H9 (cell line): ENCODE data around the gene NKD1. TPM values are rescaled to one million over a fixed set of nuclear protein-coding genes. Genes with fewer than 3 reads are reported as not detected.

ENCODE experiments used
- DNase-seq: peaks from one replicate; pipeline ENCODE4 v3.0.0-alpha.2; 2017
- H2AFZ ChIP-seq: one replicate; pipeline ENCODE4 v1.6.1; 2013; ENCODE audit warnings: mild to moderate bottlenecking, low read length, control low read depth, moderate library complexity
- H2AK5ac ChIP-seq: 2 replicates; pipeline ENCODE4 v1.6.1; 2013; ENCODE audit warnings: low read length, control low read depth, mixed read lengths; ENCODE audit not compliant: insufficient read length
- H2BK120ac ChIP-seq: one replicate; pipeline ENCODE4 v1.6.1; 2013; ENCODE audit warnings: low read depth, mild to moderate bottlenecking, low read length, control low read depth, inconsistent platforms; ENCODE audit not compliant: poor library complexity, severe bottlenecking
- H2BK12ac ChIP-seq: 2 replicates; pipeline ENCODE4 v1.6.1; 2013; ENCODE audit warnings: low read length, control low read depth, mixed read lengths, low read depth; ENCODE audit not compliant: insufficient read length
- H2BK15ac ChIP-seq: 2 replicates; pipeline ENCODE4 v1.6.1; 2013; ENCODE audit warnings: low read depth, low read length, control low read depth
- H2BK20ac ChIP-seq: one replicate; pipeline ENCODE4 v1.6.1; 2013; ENCODE audit warnings: low read depth, mild to moderate bottlenecking, low read length, control low read depth, inconsistent platforms; ENCODE audit not compliant: poor library complexity, severe bottlenecking
- H2BK5ac ChIP-seq: 2 replicates; pipeline ENCODE4 v1.6.1; 2013; ENCODE audit warnings: low read length, control low read depth, mixed read lengths; ENCODE audit not compliant: insufficient read length
- H3K14ac ChIP-seq: 2 replicates; pipeline ENCODE4 v1.6.1; 2013; ENCODE audit warnings: low read length, control low read depth; ENCODE audit not compliant: insufficient read depth
- H3K18ac ChIP-seq: 2 replicates; pipeline ENCODE4 v1.6.1; 2013; ENCODE audit warnings: low read depth, mild to moderate bottlenecking, mixed read lengths, low read length, control low read depth; ENCODE audit not compliant: insufficient read length
- H3K23ac ChIP-seq: 2 replicates; pipeline ENCODE4 v1.6.1; 2013; ENCODE audit warnings: low read length, control low read depth, mixed read lengths, low read depth; ENCODE audit not compliant: insufficient read length
- H3K23me2 ChIP-seq: 2 replicates; pipeline ENCODE4 v1.6.1; 2013; ENCODE audit warnings: low read depth, mild to moderate bottlenecking, mixed read lengths, low read length, control low read depth; ENCODE audit not compliant: insufficient read length, poor library complexity, severe bottlenecking
- H3K27ac ChIP-seq: 2 replicates; pipeline ENCODE4 v1.5.1; 2013; ENCODE audit warnings: low read length, control low read depth, mixed read lengths, low read depth; ENCODE audit not compliant: insufficient read length
- H3K27me3 ChIP-seq: 2 replicates; pipeline ENCODE4 v1.6.1; 2013; ENCODE audit warnings: low read length, control low read depth, inconsistent platforms; ENCODE audit not compliant: insufficient read depth
- H3K4ac ChIP-seq: 2 replicates; pipeline ENCODE4 v1.6.1; 2013; ENCODE audit warnings: low read depth, mild to moderate bottlenecking, control low read depth, inconsistent platforms, low read length, moderate library complexity
- H3K4me1 ChIP-seq: 2 replicates; pipeline ENCODE4 v1.6.1; 2013; ENCODE audit warnings: low read length, control low read depth, inconsistent platforms; ENCODE audit not compliant: insufficient read depth
- H3K4me2 ChIP-seq: 2 replicates; pipeline ENCODE4 v1.6.1; 2013; ENCODE audit warnings: low read length, control low read depth, mixed read lengths; ENCODE audit not compliant: insufficient read length, insufficient read depth
- H3K56ac ChIP-seq: 2 replicates; pipeline ENCODE4 v1.6.1; 2013; ENCODE audit warnings: low read depth, mild to moderate bottlenecking, mixed read lengths, low read length, control low read depth; ENCODE audit not compliant: insufficient read length
- H3K79me1 ChIP-seq: 2 replicates; pipeline ENCODE4 v1.6.1; 2013; ENCODE audit warnings: low read depth, mild to moderate bottlenecking, moderate library complexity, low read length, control low read depth, inconsistent platforms; ENCODE audit not compliant: insufficient read depth, poor library complexity, severe bottlenecking
- H3K79me2 ChIP-seq: 2 replicates; pipeline ENCODE4 v1.6.1; 2013; ENCODE audit warnings: low read length, control low read depth, inconsistent platforms; ENCODE audit not compliant: insufficient read depth
- H3K9ac ChIP-seq: 2 replicates; pipeline ENCODE4 v1.6.1; 2013; ENCODE audit warnings: low read length, control low read depth, mixed read lengths; ENCODE audit not compliant: insufficient read length; ENCODE audit errors: extremely low read depth
- H3K9me3 ChIP-seq: one replicate; pipeline ENCODE4 v1.6.1; 2013; ENCODE audit warnings: low read depth, low read length, inconsistent platforms; ENCODE audit not compliant: control insufficient read depth
- H3T11ph ChIP-seq: one replicate; pipeline ENCODE4 v1.6.1; 2013; ENCODE audit warnings: mild to moderate bottlenecking, low read length, control low read depth, inconsistent platforms
- H4K20me1 ChIP-seq: one replicate; pipeline ENCODE4 v1.6.1; 2013; ENCODE audit not compliant: control insufficient read depth, insufficient read length, insufficient read depth
- H4K5ac ChIP-seq: 2 replicates; pipeline ENCODE4 v1.6.1; 2013; ENCODE audit warnings: low read depth, mild to moderate bottlenecking, mixed read lengths, low read length, control low read depth; ENCODE audit not compliant: insufficient read length
- H4K8ac ChIP-seq: replicated peaks from 2 replicates; pipeline ENCODE4 v1.6.1; 2013; ENCODE audit warnings: low read length, control low read depth, mixed read lengths, low read depth; ENCODE audit not compliant: insufficient read length
- H4K91ac ChIP-seq: 2 replicates; pipeline ENCODE4 v1.6.1; 2013; ENCODE audit warnings: low read depth, mild to moderate bottlenecking, moderate library complexity, mixed read lengths, low read length, control low read depth; ENCODE audit not compliant: insufficient read length
- H3K27ac Mint-ChIP-seq, 3 experiments: 2 replicates in 2 of 3; 3 replicates in 1 of 3; pipeline ENCODE4 v1.8.0; 2020 to 2021; ENCODE audit warnings: mixed read lengths in 3 of 3, mild to moderate bottlenecking in 1 of 3, moderate library complexity in 1 of 3
- H3K27me3 Mint-ChIP-seq: 2 replicates; pipeline ENCODE4 v1.8.0; 2021; ENCODE audit warnings: low read depth, mild to moderate bottlenecking, moderate library complexity, mixed read lengths
- H3K36me3 Mint-ChIP-seq, 3 experiments: 2 replicates in 2 of 3; 3 replicates in 1 of 3; pipeline ENCODE4 v1.8.0; 2020 to 2021; ENCODE audit warnings: low read depth in 3 of 3, mixed read lengths in 3 of 3; ENCODE audit not compliant: insufficient read depth in 1 of 3
- H3K4me1 Mint-ChIP-seq, 2 experiments: 2 replicates each; pipeline ENCODE4 v1.8.0; 2020; ENCODE audit warnings: mixed read lengths in 2 of 2
- H3K4me3 Mint-ChIP-seq, 2 experiments: 2 replicates in 1 of 2; 3 replicates in 1 of 2; pipeline ENCODE4 v1.8.0; 2020 to 2021; ENCODE audit warnings: mild to moderate bottlenecking in 2 of 2, mixed read lengths in 2 of 2, moderate library complexity in 1 of 2
- H3K9me3 Mint-ChIP-seq, 2 experiments: 2 replicates in 1 of 2; 3 replicates in 1 of 2; pipeline ENCODE4 v1.8.0; 2020; ENCODE audit warnings: mild to moderate bottlenecking in 2 of 2, mixed read lengths in 2 of 2, moderate library complexity in 1 of 2
- WGBS: extraction: QIAGEN DNeasy Blood & Tissue Kit; methylation state at CpG from one replicate; pipeline ENCODE4 v1.1.7; 2013; ENCODE audit warnings: missing lambda C conversion rate, low lambda C conversion rate, mixed read lengths; ENCODE audit not compliant: insufficient read length; ENCODE audit errors: extremely low coverage; 5-methylcytosine and 5-hydroxymethylcytosine counted together
- total RNA-seq: library from RNA; stranded (reverse); gene quantifications from 2 replicates; pipeline ENCODE4 v1.2.1, GENCODE V29; 2021
- TF ChIP-seq, protein P1 (sequence below): fragments of 200-600 bp; sonication (generic); conservative IDR thresholded peaks from 3 replicates; pipeline ENCODE4 v1.8.0; 2021; ENCODE audit warnings: antibody characterized with exemption, mild to moderate bottlenecking

The NKD1 gene
- total RNA-seq, 1 experiment from 2014 or later: 1.9 TPM

DNA sequence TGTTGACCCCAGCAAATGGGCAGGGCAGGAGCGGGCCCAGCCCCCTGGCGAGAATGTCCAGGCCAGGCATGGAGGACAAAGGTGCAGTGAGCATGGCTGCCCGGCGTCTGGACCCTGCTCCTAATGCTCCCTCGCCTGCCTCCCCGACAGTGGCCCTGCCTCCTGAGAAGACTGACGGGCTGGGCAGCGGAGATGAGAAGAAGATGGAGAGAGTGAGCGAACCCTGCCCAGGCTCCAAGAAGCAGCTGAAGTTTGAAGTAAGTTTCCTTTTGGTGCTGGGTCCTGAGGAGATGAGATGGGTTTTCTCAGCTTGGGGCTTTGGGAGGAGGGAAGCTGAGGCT lies 73.2 kb downstream of the NKD1 start:
- Histone ChIP-seq H3K23me2 (peaks cover 3% of the 10 kb centered on the region), H2BK5ac (no peak overlapping the region), H4K8ac (no peak overlapping the region), H3K14ac (no peak overlapping the region), H2BK12ac (no peak overlapping the region), H3K18ac (no peak overlapping the region), H2AFZ (no peak overlapping the region), H3K4me2 (no peak overlapping the region), H3K9me3 (no peaks in the 10 kb centered on the region), H3K79me1 (no peaks in the 10 kb centered on the region), H2BK15ac (no peak overlapping the region), H3K79me2 (no peaks in the 10 kb centered on the region), H3K23ac (no peak overlapping the region), H3T11ph (no peak overlapping the region), H3K56ac (no peak overlapping the region), H4K20me1 (no peaks in the 10 kb centered on the region), H3K27me3 (no peaks in the 10 kb centered on the region), H3K4ac (no peak overlapping the region), H3K9ac (no peak overlapping the region), H3K4me1 (no peaks in the 10 kb centered on the region), H2BK120ac (no peak overlapping the region), H2BK20ac (no peak overlapping the region), H4K91ac (no peak overlapping the region), H4K5ac (no peak overlapping the region), H3K27ac (no peak overlapping the region), H2AK5ac (no peak overlapping the region)
- DNase-seq: no peak
- TF ChIP-seq, protein P1, sequence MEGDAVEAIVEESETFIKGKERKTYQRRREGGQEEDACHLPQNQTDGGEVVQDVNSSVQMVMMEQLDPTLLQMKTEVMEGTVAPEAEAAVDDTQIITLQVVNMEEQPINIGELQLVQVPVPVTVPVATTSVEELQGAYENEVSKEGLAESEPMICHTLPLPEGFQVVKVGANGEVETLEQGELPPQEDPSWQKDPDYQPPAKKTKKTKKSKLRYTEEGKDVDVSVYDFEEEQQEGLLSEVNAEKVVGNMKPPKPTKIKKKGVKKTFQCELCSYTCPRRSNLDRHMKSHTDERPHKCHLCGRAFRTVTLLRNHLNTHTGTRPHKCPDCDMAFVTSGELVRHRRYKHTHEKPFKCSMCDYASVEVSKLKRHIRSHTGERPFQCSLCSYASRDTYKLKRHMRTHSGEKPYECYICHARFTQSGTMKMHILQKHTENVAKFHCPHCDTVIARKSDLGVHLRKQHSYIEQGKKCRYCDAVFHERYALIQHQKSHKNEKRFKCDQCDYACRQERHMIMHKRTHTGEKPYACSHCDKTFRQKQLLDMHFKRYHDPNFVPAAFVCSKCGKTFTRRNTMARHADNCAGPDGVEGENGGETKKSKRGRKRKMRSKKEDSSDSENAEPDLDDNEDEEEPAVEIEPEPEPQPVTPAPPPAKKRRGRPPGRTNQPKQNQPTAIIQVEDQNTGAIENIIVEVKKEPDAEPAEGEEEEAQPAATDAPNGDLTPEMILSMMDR: no peak
- peaks cover 2% of the 10 kb centered on the region; the same call in 1 of the 2 replicates for H3K27me3 Mint-ChIP-seq
- no peak overlapping the region; a peak in 1 of 7 replicates for H3K27ac Mint-ChIP-seq
- H3K36me3 Mint-ChIP-seq: no peaks in the 10 kb centered on the region
- peaks cover 10 to 12% of the 10 kb centered on the region in 2 experiments; a peak in 3 of 4 replicates for H3K4me1 Mint-ChIP-seq
- H3K9me3 Mint-ChIP-seq: no peaks in the 10 kb centered on the region
- H3K4me3 Mint-ChIP-seq: no peak overlapping the region
- WGBS: no CpG with 5 or more reads among the region's 9 CpGs
